Measurements from ENCODE around the gene FRYL.

- TF ChIP-seq REST (IDR thresholded peaks at IDR 0.05; ENCODE audit: insufficient read depth in 1 of 2, low read depth in 2 of 2, low read length in 2 of 2) = no peak
- no peak for TF ChIP-seq FOXP2 (optimal IDR thresholded peaks at IDR 0.05; ENCODE audit: borderline replicate concordance, extremely low read depth, extremely low read length, insufficient read depth)
Observed at GRCh38 chr4:48596336-48596735, 183.7 kb downstream of the FRYL start.
